GM23248 (cell line): ENCODE results near the gene TSHZ2. TPM values are rescaled to one million over a fixed set of nuclear protein-coding genes. Genes with fewer than 3 reads are reported as not detected.

Experiments used
- DNase-seq: peaks from one replicate; pipeline ENCODE4 v3.0.0-alpha.2; 2015
- H2AFZ ChIP-seq: fragments of 200-600 bp; sonication (generic); 2 replicates; pipeline ENCODE4 v1.6.1; 2016; ENCODE audit warnings: antibody characterized with exemption
- H3F3A ChIP-seq: fragments of 200-600 bp; sonication (generic); 2 replicates; pipeline ENCODE4 v1.6.1; 2016; ENCODE audit warnings: mild to moderate bottlenecking, antibody characterized with exemption, mixed run types; ENCODE audit not compliant: insufficient read depth
- H3K27ac ChIP-seq: fragments of 200-600 bp; sonication (generic); 2 replicates; pipeline ENCODE4 v1.5.1; 2016; ENCODE audit warnings: mild to moderate bottlenecking
- H3K27me3 ChIP-seq: fragments of 200-600 bp; sonication (generic); replicated peaks from 2 replicates; pipeline ENCODE4 v1.6.1; 2016; ENCODE audit warnings: mild to moderate bottlenecking; ENCODE audit not compliant: insufficient read depth
- H3K36me3 ChIP-seq: fragments of 200-600 bp; sonication (generic); 2 replicates; pipeline ENCODE4 v1.6.1; 2016; ENCODE audit warnings: low read depth, mild to moderate bottlenecking
- H3K4me1 ChIP-seq: fragments of 200-600 bp; sonication (generic); 2 replicates; pipeline ENCODE4 v1.6.1; 2016; ENCODE audit warnings: mild to moderate bottlenecking; ENCODE audit not compliant: insufficient read depth
- H3K4me2 ChIP-seq: fragments of 200-600 bp; sonication (generic); one replicate; pipeline ENCODE4 v1.6.1; 2016; ENCODE audit warnings: mild to moderate bottlenecking; ENCODE audit not compliant: unreplicated experiment
- H3K4me3 ChIP-seq: fragments of 200-600 bp; sonication (generic); 2 replicates; pipeline ENCODE4 v1.5.1; 2016; ENCODE audit warnings: mild to moderate bottlenecking
- H3K79me2 ChIP-seq: fragments of 200-600 bp; sonication (generic); 2 replicates; pipeline ENCODE4 v1.6.1; 2016; ENCODE audit warnings: mild to moderate bottlenecking; ENCODE audit not compliant: insufficient read depth
- H3K9ac ChIP-seq: fragments of 200-600 bp; sonication (generic); 2 replicates; pipeline ENCODE4 v1.6.1; 2016; ENCODE audit warnings: mild to moderate bottlenecking
- H3K9me2 ChIP-seq: fragments of 200-600 bp; sonication (generic); 2 replicates; pipeline ENCODE4 v1.6.1; 2016; ENCODE audit warnings: mixed run types, mild to moderate bottlenecking, moderate library complexity; ENCODE audit not compliant: insufficient read depth
- H3K9me3 ChIP-seq: fragments of 200-600 bp; sonication (generic); one replicate; pipeline ENCODE4 v1.6.1; 2017; ENCODE audit warnings: low read depth
- H4K20me1 ChIP-seq: fragments of 200-600 bp; sonication (generic); 2 replicates; pipeline ENCODE4 v1.6.0; 2016; ENCODE audit not compliant: insufficient read depth
- EZH2 ChIP-seq: fragments of 200-600 bp; sonication (generic); IDR thresholded peaks from 2 replicates; pipeline ENCODE4 v1.6.1; 2018; ENCODE audit warnings: antibody characterized with exemption, mild to moderate bottlenecking; ENCODE audit not compliant: insufficient read depth, poor library complexity, severe bottlenecking
- EZH2phosphoT487 ChIP-seq: fragments of 200-600 bp; sonication (generic); IDR thresholded peaks from 2 replicates; pipeline ENCODE4 v1.6.1; 2018; ENCODE audit warnings: antibody characterized with exemption, moderate library complexity, mild to moderate bottlenecking, low read depth; ENCODE audit not compliant: insufficient read depth
- WGBS, 2 experiments: methylation state at CpG; one replicate each; pipeline ENCODE4 v1.1.6; 2015 to 2017; ENCODE audit warnings: low lambda C conversion rate in 2 of 2, low coverage in 1 of 2; ENCODE audit errors: missing lambda C conversion rate in 2 of 2; 5-methylcytosine and 5-hydroxymethylcytosine counted together
- in situ Hi-C: fragments of 300-500 bp; cut with MboI; formaldehyde crosslinking; loops from 2 replicates; pipeline ENCODE4 v1.15.0; 2020
- polyA plus RNA-seq: library from polyadenylated mRNA; unstranded; fragments of >200 nt; fragmentation: Nextera tagmentation; extraction: Ambion mirVana; gene quantifications from 2 replicates; pipeline ENCODE4 v1.2.1, GENCODE V29; 2016
- total RNA-seq: library from RNA; depleted of rRNA; stranded (reverse); fragments of >200 nt; shearing (Covaris generic); gene quantifications from 2 replicates; pipeline ENCODE4 v1.2.3, GENCODE V29; 2014

TSHZ2 gene
- total and polyA plus RNA-seq, 2 experiments from 2014 or later: 4.5 to 13.4 TPM

- in situ Hi-C loops: no loop called here
- H2AFZ ChIP-seq: no peak overlapping the region
- WGBS, 2 experiments: 73 to 74% methylated on average over 4 of the region's 4 CpGs
Observed at GRCh38 chr20:53487461-53488200, 515.5 kb downstream of the TSHZ2 start.

GRCh38 chr20:53488775-53489272 is 516.7 kb downstream of the TSHZ2 start:
- no peak overlapping the region for H3K27ac ChIP-seq
- WGBS, 2 experiments: 88 to 90% methylated on average over 6 of the region's 6 CpGs
- H3K9me3 ChIP-seq: no peaks in the 10 kb centered on the region
- no peaks in the 10 kb centered on the region for H4K20me1 ChIP-seq
- peaks cover 22% of the 10 kb centered on the region; the same call in 1 of the 2 replicates for H3F3A ChIP-seq
- TF ChIP-seq EZH2phosphoT487 (no peak), EZH2 (no peak)
- H3K79me2 ChIP-seq: no peaks in the 10 kb centered on the region
- no peaks in the 10 kb centered on the region for H3K36me3 ChIP-seq
- no peaks in the 10 kb centered on the region for H3K27me3 ChIP-seq
- H3K4me2 ChIP-seq: no peak overlapping the region
- no peaks in the 10 kb centered on the region for H3K9me2 ChIP-seq
- no peak overlapping the region for H2AFZ ChIP-seq
- in situ Hi-C loops: no loop called here
- no peak for DNase-seq
- H3K4me3 ChIP-seq: no peak overlapping the region
- no peak overlapping the region for H3K9ac ChIP-seq
- H3K4me1 ChIP-seq: peaks cover 28% of the 10 kb centered on the region

More at GRCh38 chr20:53487461-53488200, 515.5 kb downstream of the TSHZ2 start:
- peaks cover 17% of the 10 kb centered on the region for H3K4me1 ChIP-seq
- no peak overlapping the region for H3K27ac ChIP-seq
- no peaks in the 10 kb centered on the region for H3K9me3 ChIP-seq
- H3F3A ChIP-seq: peaks cover 14% of the 10 kb centered on the region; the same call in 1 of the 2 replicates
- no peak overlapping the region for H3K4me3 ChIP-seq
- H3K27me3 ChIP-seq: no peaks in the 10 kb centered on the region
- no peaks in the 10 kb centered on the region for H3K79me2 ChIP-seq
- TF ChIP-seq EZH2phosphoT487 (no peak), EZH2 (no peak)
- no peak overlapping the region for H3K9ac ChIP-seq
- no peaks in the 10 kb centered on the region for H3K9me2 ChIP-seq
- H3K36me3 ChIP-seq: no peaks in the 10 kb centered on the region
- no peak overlapping the region for H3K4me2 ChIP-seq
- no peak for DNase-seq
- no peaks in the 10 kb centered on the region for H4K20me1 ChIP-seq

- no peaks in the 10 kb centered on the region for H3K9me2 ChIP-seq
- H3K4me3 ChIP-seq: no peak overlapping the region
- no peaks in the 10 kb centered on the region for H3K36me3 ChIP-seq
- H3K79me2 ChIP-seq: no peaks in the 10 kb centered on the region
- H2AFZ ChIP-seq: no peak overlapping the region
- H3K9ac ChIP-seq: no peak overlapping the region
- H3F3A ChIP-seq: peaks cover 22% of the 10 kb centered on the region; the same call in 1 of the 2 replicates
- TF ChIP-seq EZH2 (no peak), EZH2phosphoT487 (no peak)
- H3K4me1 ChIP-seq: peaks cover 29% of the 10 kb centered on the region
- in situ Hi-C loops: no loop called here
- H3K27me3 ChIP-seq: no peaks in the 10 kb centered on the region
- no peak overlapping the region for H3K27ac ChIP-seq
- H3K4me2 ChIP-seq: no peak overlapping the region
- WGBS, 2 experiments: 85 to 89% methylated on average over 5 of the region's 5 CpGs
- no peaks in the 10 kb centered on the region for H4K20me1 ChIP-seq
- no peaks in the 10 kb centered on the region for H3K9me3 ChIP-seq
- DNase-seq: no peak
Observed at GRCh38 chr20:53489528-53489927, 517.4 kb downstream of the TSHZ2 start.

DNA sequence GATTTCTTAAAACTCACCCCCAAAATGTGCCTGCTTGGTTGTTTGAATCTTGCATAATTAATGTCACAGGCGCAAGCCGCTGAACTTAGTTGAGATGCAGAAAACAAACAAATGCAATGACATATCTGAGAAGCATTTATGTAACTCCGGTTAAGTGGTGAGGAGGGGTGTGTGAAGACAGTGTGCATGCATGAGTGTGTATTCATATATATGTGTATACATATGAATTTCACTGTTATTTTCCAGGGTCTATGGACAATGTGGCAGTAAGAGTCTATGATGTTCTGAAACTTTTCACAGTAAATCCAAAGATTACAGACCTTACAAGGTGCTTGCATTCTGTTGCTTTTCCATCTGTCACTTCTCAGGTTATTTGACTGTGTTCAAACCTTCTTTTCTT is 518.5 kb downstream of the TSHZ2 start:
- Histone ChIP-seq H2AFZ (no peak overlapping the region), H3K9me3 (no peaks in the 10 kb centered on the region), H3K4me3 (no peak overlapping the region), H4K20me1 (no peaks in the 10 kb centered on the region), H3K4me2 (no peak overlapping the region), H3F3A (peaks cover 22% of the 10 kb centered on the region; the same call in 1 of the 2 replicates), H3K27me3 (no peaks in the 10 kb centered on the region), H3K9ac (no peak overlapping the region), H3K4me1 (peaks cover 33% of the 10 kb centered on the region), H3K27ac (no peak overlapping the region), H3K79me2 (no peaks in the 10 kb centered on the region), H3K36me3 (no peaks in the 10 kb centered on the region), H3K9me2 (no peaks in the 10 kb centered on the region)
- 93 to 97% methylated on average over 3 of the region's 3 CpGs for WGBS, 2 experiments
- no peak for DNase-seq
- in situ Hi-C loops: no loop called here
- TF ChIP-seq EZH2 (no peak), EZH2phosphoT487 (no peak)
